ENCODE measurements around the gene LRRC4C. TPM values are rescaled to one million over a fixed set of nuclear protein-coding genes. Genes with fewer than 3 reads are reported as not detected.

The LRRC4C gene
- total RNA-seq, 4 donors from 2014 or later, result 0.19 to 1.1 TPM; not detected in 2

DNA sequence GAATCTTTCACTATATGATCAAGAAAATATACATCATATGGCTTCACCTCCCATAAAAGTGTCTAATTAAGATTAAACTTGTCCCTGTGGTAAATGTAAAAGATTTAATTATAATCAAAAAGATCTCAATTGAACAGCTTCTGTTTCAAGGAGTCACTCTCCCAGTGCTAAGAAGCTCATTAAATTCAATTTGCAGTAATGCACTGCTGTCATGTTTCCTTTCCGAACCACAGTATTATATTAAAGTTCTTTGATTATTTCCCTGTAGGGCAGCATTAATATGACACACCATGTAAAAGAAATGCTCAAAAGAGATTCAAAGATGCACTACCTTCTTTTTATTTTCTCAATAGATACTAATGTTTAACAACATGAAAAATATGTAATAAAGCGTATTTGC, 758.4 kb downstream of the LRRC4C start:
- TF ChIP-seq POLR2A (IDR thresholded peaks at IDR 0.05), result no peak
- TF ChIP-seq, protein P1, sequence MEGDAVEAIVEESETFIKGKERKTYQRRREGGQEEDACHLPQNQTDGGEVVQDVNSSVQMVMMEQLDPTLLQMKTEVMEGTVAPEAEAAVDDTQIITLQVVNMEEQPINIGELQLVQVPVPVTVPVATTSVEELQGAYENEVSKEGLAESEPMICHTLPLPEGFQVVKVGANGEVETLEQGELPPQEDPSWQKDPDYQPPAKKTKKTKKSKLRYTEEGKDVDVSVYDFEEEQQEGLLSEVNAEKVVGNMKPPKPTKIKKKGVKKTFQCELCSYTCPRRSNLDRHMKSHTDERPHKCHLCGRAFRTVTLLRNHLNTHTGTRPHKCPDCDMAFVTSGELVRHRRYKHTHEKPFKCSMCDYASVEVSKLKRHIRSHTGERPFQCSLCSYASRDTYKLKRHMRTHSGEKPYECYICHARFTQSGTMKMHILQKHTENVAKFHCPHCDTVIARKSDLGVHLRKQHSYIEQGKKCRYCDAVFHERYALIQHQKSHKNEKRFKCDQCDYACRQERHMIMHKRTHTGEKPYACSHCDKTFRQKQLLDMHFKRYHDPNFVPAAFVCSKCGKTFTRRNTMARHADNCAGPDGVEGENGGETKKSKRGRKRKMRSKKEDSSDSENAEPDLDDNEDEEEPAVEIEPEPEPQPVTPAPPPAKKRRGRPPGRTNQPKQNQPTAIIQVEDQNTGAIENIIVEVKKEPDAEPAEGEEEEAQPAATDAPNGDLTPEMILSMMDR (IDR thresholded peaks at IDR 0.05), result no peak
- WGBS, 2 donors, result 69 to 72% methylated on average over 2 of the region's 2 CpGs
- no peak for DNase-seq (ENCODE audit: low spot score in 2 of 2)
- intact Hi-C loops (cut with DNase I; ENCODE audit: low total_unique reads), result no loop called here
- no peak overlapping the region for H3K4me3 ChIP-seq (ENCODE audit: low read depth, poor library complexity, severe bottlenecking)

DNA sequence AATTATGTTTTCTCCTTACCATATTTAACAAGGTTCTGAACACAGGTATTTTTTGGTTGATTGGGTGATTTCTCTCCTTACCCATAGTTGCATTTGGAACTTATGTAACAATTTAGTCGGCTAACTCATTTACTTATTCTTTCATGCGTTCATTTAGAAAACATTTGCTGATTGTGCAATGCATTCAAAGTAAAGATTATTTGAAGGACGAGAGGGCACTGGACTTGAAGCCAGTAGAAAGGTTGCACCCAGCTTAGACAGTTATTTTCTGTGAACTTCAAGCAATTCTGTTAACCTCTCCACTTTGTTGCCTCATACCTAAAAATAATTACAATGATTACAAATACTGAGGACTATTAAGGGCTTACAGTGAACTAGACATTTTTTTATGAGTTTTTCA, 769.6 kb downstream of the LRRC4C start:
- intact Hi-C loops (cut with DNase I; ENCODE audit: low total_unique reads), result no loop called here
- WGBS, 2 donors, result 82 to 89% methylated on average over 3 of the region's 3 CpGs
- H3K4me3 ChIP-seq (ENCODE audit: low read depth, poor library complexity, severe bottlenecking), result no peak overlapping the region
- no peak for DNase-seq (ENCODE audit: low spot score in 2 of 2)
- TF ChIP-seq POLR2A (IDR thresholded peaks at IDR 0.05), result no peak
- TF ChIP-seq, protein P1 (IDR thresholded peaks at IDR 0.05), result no peak

DNA sequence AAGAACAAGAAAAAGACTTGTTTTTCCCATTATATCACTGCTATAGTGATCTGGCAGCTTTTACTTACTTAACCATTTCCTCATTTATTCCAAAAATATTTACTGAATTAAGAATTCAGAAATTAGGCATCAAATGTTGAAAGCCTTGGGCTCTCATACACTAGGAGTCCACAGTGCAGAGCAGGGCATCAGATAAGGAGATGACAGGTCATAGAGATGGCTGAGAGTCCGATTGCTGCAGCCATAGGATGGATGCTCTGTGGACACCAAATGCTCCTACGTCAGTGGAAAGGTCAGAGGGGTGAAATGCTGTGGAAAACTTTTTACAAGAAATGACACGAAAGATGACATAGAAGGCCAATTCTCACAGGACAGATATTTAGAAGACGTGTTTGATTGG, 771.1 kb downstream of the LRRC4C start:
- DNase-seq (ENCODE audit: low spot score in 2 of 2), result no peak
- TF ChIP-seq, protein P1 (IDR thresholded peaks at IDR 0.05), result no peak
- TF ChIP-seq POLR2A (IDR thresholded peaks at IDR 0.05), result no peak
- H3K4me3 ChIP-seq (ENCODE audit: low read depth, poor library complexity, severe bottlenecking), result no peak overlapping the region
- intact Hi-C loops (cut with DNase I; ENCODE audit: low total_unique reads), result no loop called here
- 71 to 72% methylated on average over 4 of the region's 4 CpGs for whole genome bisulfite sequencing, 2 donors

DNA sequence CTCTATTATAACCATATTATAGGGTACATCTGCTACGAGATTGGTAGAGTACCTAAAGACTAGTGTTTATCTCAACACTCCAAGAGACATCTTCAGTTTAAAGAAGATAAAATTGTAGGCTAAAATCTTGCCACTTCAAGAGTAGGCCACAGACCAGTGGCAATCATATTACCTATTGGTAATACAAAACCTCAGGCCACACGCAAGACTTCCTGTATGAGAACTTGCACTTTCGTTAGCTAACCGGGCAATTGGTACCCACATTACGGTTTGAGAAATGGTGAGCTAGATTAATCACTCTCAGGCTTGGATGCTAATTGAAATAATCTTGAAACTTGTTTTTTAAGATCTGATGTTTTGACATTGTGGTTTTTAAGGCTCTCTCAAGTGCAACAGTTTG, 772.7 kb downstream of the LRRC4C start:
- H3K4me3 ChIP-seq (ENCODE audit: low read depth, poor library complexity, severe bottlenecking), result no peak overlapping the region
- no peak for DNase-seq (ENCODE audit: low spot score in 2 of 2)
- TF ChIP-seq, protein P1 (IDR thresholded peaks at IDR 0.05), result no peak
- TF ChIP-seq POLR2A (IDR thresholded peaks at IDR 0.05), result no peak
- intact Hi-C loops (cut with DNase I; ENCODE audit: low total_unique reads), result no loop called here
- WGBS, 2 donors, result 85 to 92% methylated on average over 5 of the region's 5 CpGs

DNA sequence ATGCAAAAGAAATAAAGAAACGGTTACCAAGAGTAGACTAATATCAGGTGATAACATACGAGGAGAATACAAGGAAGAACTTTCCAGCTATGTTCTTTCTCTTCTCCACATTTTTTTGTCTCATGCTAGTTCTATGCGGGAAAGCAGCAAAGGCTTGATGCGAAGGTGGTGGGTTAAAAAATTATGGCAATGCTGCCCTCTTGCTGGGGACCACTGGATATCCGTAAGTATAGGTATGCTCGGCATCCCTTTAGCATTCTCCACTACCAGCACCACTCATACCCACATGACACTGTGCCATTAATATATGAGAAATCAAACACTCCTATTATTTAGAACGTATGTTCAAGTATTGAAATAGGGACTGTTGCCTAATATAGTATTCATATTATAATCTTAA, 776.4 kb downstream of the LRRC4C start:
- H3K4me3 ChIP-seq (ENCODE audit: low read depth, poor library complexity, severe bottlenecking), result no peak overlapping the region
- 89 to 90% methylated on average over 7 of the region's 7 CpGs for WGBS, 2 donors
- TF ChIP-seq, protein P1 (IDR thresholded peaks at IDR 0.05), result no peak
- no peak for TF ChIP-seq POLR2A (IDR thresholded peaks at IDR 0.05)
- no peak for DNase-seq (ENCODE audit: low spot score in 2 of 2)
- intact Hi-C loops (cut with DNase I; ENCODE audit: low total_unique reads), result no loop called here

DNA sequence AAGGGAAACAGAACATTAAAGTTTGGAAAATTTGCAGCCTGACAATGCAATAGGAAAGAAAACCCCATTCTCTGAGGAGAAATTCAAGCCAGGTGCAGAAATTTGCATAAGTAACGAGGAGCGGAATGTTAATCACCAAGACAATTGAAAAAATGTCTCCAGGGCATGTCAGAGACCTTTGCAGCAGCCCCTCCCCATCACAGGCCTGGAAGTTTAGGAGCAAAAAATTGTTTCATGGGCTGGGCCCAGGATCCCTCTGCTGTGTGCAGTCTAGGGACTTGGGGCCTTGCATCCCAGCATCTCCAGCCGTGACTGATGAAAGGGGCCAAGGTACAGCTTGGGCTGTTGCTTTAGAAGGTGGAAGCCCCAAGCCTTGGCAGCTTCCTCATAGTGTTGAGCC, 780.2 kb downstream of the LRRC4C start:
- no peak overlapping the region for H3K4me3 ChIP-seq (ENCODE audit: low read depth, poor library complexity, severe bottlenecking)
- DNase-seq (ENCODE audit: low spot score in 2 of 2), result no peak
- intact Hi-C loops (cut with DNase I; ENCODE audit: low total_unique reads), result no loop called here
- 77 to 89% methylated on average over 3 of the region's 3 CpGs for WGBS, 2 donors
- no peak for TF ChIP-seq POLR2A (IDR thresholded peaks at IDR 0.05)
- TF ChIP-seq, protein P1 (IDR thresholded peaks at IDR 0.05), result no peak
